IMR-90 (cell line): ENCODE measurements around the gene COQ8A. TPM values are rescaled to one million over a fixed set of nuclear protein-coding genes. Genes with fewer than 3 reads are reported as not detected.
A peak's percentile ranks its signal among the peaks of the same experiment; 100 is the strongest.

ENCODE experiments used
- ATAC-seq: fragments of 200-7000 bp; cut with Tn5 transposase; 2 replicates; pipeline ENCODE4 v1.9.1; 2020; ENCODE audit warnings: low read depth, mild to moderate bottlenecking, moderate library complexity
- BruUV-seq: library from RNA; stranded (reverse); fragments of 400-500 nt; replicated peaks from 2 replicates; lab custom pipeline; 2021; lab: Mats Ljungman, UMichigan
- CTCF ChIA-PET: fragments of 300-600 bp; formaldehyde crosslinking; extraction: SDS; loops from one replicate; lab custom pipeline; 2021; ENCODE audit warnings: antibody characterized with exemption; lab: Yijun Ruan, JAX
- POLR2A ChIA-PET: fragments of 300-600 bp; sonication (Branson Sonifier 250); formaldehyde crosslinking; loops from one replicate; lab custom pipeline; 2022; ENCODE audit warnings: antibody characterized with exemption; ENCODE audit not compliant: unreplicated experiment; lab: Charles Lee
- DNase-seq: peaks from one replicate; pipeline ENCODE4 v3.0.0; 2013
- H2AFZ ChIP-seq: replicated peaks from 2 replicates; pipeline ENCODE3; 2013; ENCODE audit warnings: low read length, mild to moderate bottlenecking; ENCODE audit not compliant: poor library complexity
- H2AK5ac ChIP-seq: 2 replicates; pipeline ENCODE4 v1.6.1; 2013; ENCODE audit warnings: low read depth, low read length, inconsistent platforms
- H2AK9ac ChIP-seq: replicated peaks from 2 replicates; pipeline ENCODE3; 2013; ENCODE audit warnings: mild to moderate bottlenecking, low read depth, low read length, moderate library complexity; ENCODE audit not compliant: poor library complexity
- H2BK120ac ChIP-seq: 2 replicates; pipeline ENCODE4 v1.6.1; 2013; ENCODE audit warnings: low read depth, low read length, inconsistent platforms
- H2BK15ac ChIP-seq: 3 replicates; pipeline ENCODE4 v1.6.1; 2013; ENCODE audit warnings: low read depth, low read length, inconsistent platforms
- H2BK20ac ChIP-seq: 2 replicates; pipeline ENCODE4 v1.6.1; 2013; ENCODE audit warnings: low read depth, mild to moderate bottlenecking, inconsistent platforms, low read length, moderate library complexity
- H2BK5ac ChIP-seq: 2 replicates; pipeline ENCODE4 v1.6.1; 2013; ENCODE audit warnings: mild to moderate bottlenecking, low read depth, low read length, inconsistent platforms; ENCODE audit not compliant: poor library complexity, severe bottlenecking
- H3K14ac ChIP-seq: replicated peaks from 2 replicates; pipeline ENCODE4 v1.6.1; 2013; ENCODE audit warnings: low read depth, low read length, inconsistent platforms
- H3K18ac ChIP-seq: 2 replicates; pipeline ENCODE4 v1.6.1; 2013; ENCODE audit warnings: low read depth, low read length, control low read depth
- H3K23ac ChIP-seq: 2 replicates; pipeline ENCODE4 v1.6.1; 2013; ENCODE audit warnings: low read depth, low read length, inconsistent platforms
- H3K27ac ChIP-seq: 2 replicates; pipeline ENCODE4 v1.5.1; 2013; ENCODE audit warnings: mild to moderate bottlenecking, control low read depth, low read length; ENCODE audit not compliant: insufficient read depth
- H3K27me3 ChIP-seq: 2 replicates; pipeline ENCODE4 v1.6.1; 2013; ENCODE audit warnings: low read length; ENCODE audit not compliant: control insufficient read depth, insufficient read depth
- H3K36me3 ChIP-seq: 2 replicates; pipeline ENCODE4 v1.6.1; 2013; ENCODE audit warnings: low read length, mixed read lengths; ENCODE audit not compliant: control insufficient read depth, insufficient read depth
- H3K4ac ChIP-seq: 2 replicates; pipeline ENCODE4 v1.6.1; 2013; ENCODE audit warnings: low read depth, low read length, inconsistent platforms
- H3K4me1 ChIP-seq: 2 replicates; pipeline ENCODE4 v1.6.1; 2013; ENCODE audit warnings: low read length, mixed read lengths; ENCODE audit not compliant: control insufficient read depth, insufficient read depth
- H3K4me2 ChIP-seq: 2 replicates; pipeline ENCODE4 v1.6.1; 2013; ENCODE audit warnings: low read depth, mild to moderate bottlenecking, control low read depth, low read length, moderate library complexity
- H3K4me3 ChIP-seq: 2 replicates; pipeline ENCODE4 v1.5.1; 2013; ENCODE audit warnings: low read depth, mild to moderate bottlenecking, control low read depth, low read length, moderate library complexity; ENCODE audit not compliant: insufficient read depth
- H3K56ac ChIP-seq: 2 replicates; pipeline ENCODE4 v1.6.1; 2013; ENCODE audit warnings: low read length, inconsistent platforms; ENCODE audit not compliant: insufficient read depth; ENCODE audit errors: extremely low read depth
- H3K79me1 ChIP-seq, 2 experiments: 2 replicates each; pipeline ENCODE4 v1.6.1; 2013; ENCODE audit warnings: low read length in 2 of 2, inconsistent platforms in 1 of 2, low read depth in 1 of 2
- H3K9ac ChIP-seq: 2 replicates; pipeline ENCODE4 v1.6.1; 2013; ENCODE audit warnings: low read depth, low read length, control low read depth
- H3K9me1 ChIP-seq: 2 replicates; pipeline ENCODE4 v1.6.1; 2013; ENCODE audit warnings: low read length, inconsistent platforms; ENCODE audit not compliant: insufficient read depth
- H3K9me3 ChIP-seq: 2 replicates; pipeline ENCODE4 v1.6.1; 2013; ENCODE audit warnings: low read length; ENCODE audit not compliant: control insufficient read depth, insufficient read depth
- H4K20me1 ChIP-seq: 2 replicates; pipeline ENCODE4 v1.6.1; 2013; ENCODE audit warnings: low read length, inconsistent platforms; ENCODE audit not compliant: insufficient read depth
- H4K5ac ChIP-seq: 2 replicates; pipeline ENCODE4 v1.6.1; 2013; ENCODE audit warnings: mild to moderate bottlenecking, low read depth, low read length, control low read depth
- H4K8ac ChIP-seq, 2 experiments: 2 replicates each; pipeline ENCODE4 v1.6.1; 2013; ENCODE audit warnings: low read depth in 2 of 2, low read length in 2 of 2, control low read depth in 1 of 2, inconsistent platforms in 1 of 2
- H4K91ac ChIP-seq: 2 replicates; pipeline ENCODE4 v1.6.1; 2013; ENCODE audit warnings: low read depth, low read length, inconsistent platforms; ENCODE audit not compliant: insufficient read depth
- BHLHE40 ChIP-seq: fragments of 150-350 bp; IDR thresholded peaks from 2 replicates; pipeline ENCODE4 v1.6.1; 2016; ENCODE audit warnings: mild to moderate bottlenecking, low read depth, low read length
- MXI1 ChIP-seq: IDR thresholded peaks from 2 replicates; pipeline ENCODE4 v1.6.1; 2012; ENCODE audit warnings: low read depth, mild to moderate bottlenecking, low read length, moderate library complexity, borderline replicate concordance
- POLR2A ChIP-seq: IDR thresholded peaks from 2 replicates; pipeline ENCODE4 v1.6.1; 2012; ENCODE audit warnings: mild to moderate bottlenecking, low read depth, low read length
- WGBS, 2 experiments: methylation state at CpG; one replicate each; pipeline versions ENCODE4 v1.1.5 to v1.1.7; 2013; ENCODE audit warnings: missing lambda C conversion rate in 2 of 2; ENCODE audit not compliant: insufficient read length in 1 of 2; ENCODE audit errors: extremely low coverage in 2 of 2; 5-methylcytosine and 5-hydroxymethylcytosine counted together
- dilution Hi-C: fragments of 300-500 bp; cut with HindIII; formaldehyde crosslinking; loops from one replicate; pipeline ENCODE4 v1.14.3; 2018; ENCODE audit warnings: low sequenced_read_pairs; ENCODE audit not compliant: unreplicated experiment
- in situ Hi-C: fragments of 300-500 bp; cut with MboI; formaldehyde crosslinking; loops from 3 replicates; pipeline ENCODE4 v1.14.3; 2019; ENCODE audit warnings: low sequenced_read_pairs, inconsistent platforms, mixed read lengths
- intact Hi-C: fragments of 100-400 bp; cut with micrococcal nuclease; formaldehyde crosslinking; loops from 2 replicates; pipeline ENCODE4 v1.10.0; 2022
- polyA plus RNA-seq, 3 experiments: library from polyadenylated mRNA; depleted of rRNA; stranded (reverse); fragments of >200 nt; gene quantifications; 2 replicates each; pipeline ENCODE4 v1.2.3, GENCODE V29; 2012; ENCODE audit warnings: low replicate concordance in 1 of 3
- total RNA-seq: library from RNA; depleted of rRNA; stranded (reverse); fragments of >200 nt; gene quantifications from 2 replicates; pipeline ENCODE4 v1.2.3, GENCODE V29; 2012

The COQ8A gene
- total and polyA plus RNA-seq, 2 of the 4 experiments (the other 2 are of a cell fraction) = 3.8 to 6.1 TPM

DNA sequence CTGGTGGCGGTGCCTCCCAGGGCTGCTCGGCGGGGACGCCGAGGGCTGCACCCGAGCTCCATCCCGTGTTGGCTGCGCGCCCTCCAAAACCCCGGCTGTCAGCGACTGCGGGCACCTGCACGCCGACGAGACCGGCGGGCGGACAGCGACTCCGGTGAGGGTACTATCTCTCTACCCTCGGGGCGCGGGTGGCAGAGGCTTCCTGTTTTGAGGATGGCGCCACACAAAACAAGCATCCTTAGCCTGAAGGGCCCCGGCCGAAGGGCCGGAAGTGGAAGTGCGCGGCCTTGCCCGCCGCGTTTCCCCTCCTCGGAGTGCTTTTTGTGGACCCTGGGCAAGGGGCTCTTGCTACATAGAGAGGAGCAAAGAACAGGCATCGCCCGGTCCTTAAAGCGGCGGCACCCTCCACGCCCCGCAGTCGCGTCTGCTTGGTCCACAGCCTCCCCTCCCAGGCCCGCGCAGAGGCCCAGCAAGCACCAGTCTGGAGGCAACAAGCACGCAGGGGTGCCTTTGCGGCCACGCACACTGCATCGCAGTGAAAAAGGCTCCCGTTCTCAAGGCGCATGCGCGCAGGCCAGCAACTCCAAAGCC, 561 bp upstream of the COQ8A start:
- peak overlapping the region; percentile 91 to 92 for H4K8ac ChIP-seq
- 0 out of 3 replicates have a peak overlapping the region, but pooled peaks have one; percentile 37 for H2BK15ac ChIP-seq
- peak overlapping the region; percentile 73 for H3K14ac ChIP-seq
- peak overlapping the region; percentile 62 for H3K18ac ChIP-seq
- H4K20me1 ChIP-seq = no peaks in the 10 kb centered on the region
- H3K36me3 ChIP-seq = no peaks in the 10 kb centered on the region
- peak overlapping the region; percentile 100 for H2AFZ ChIP-seq
- H3K23ac ChIP-seq = peak overlapping the region; percentile 94
- POLR2A ChIA-PET = no interaction called here
- peak overlapping the region; percentile 98 for H3K4ac ChIP-seq
- no peak overlapping the region for H2BK20ac ChIP-seq
- in situ Hi-C loops (no loop called here), intact Hi-C loops (no loop called here), dilution Hi-C loops (no loop called here)
- H2AK9ac ChIP-seq = peak overlapping the region; percentile 96
- H2AK5ac ChIP-seq = 0 out of 2 replicates have a peak overlapping the region, but pooled peaks have one; percentile 24
- H2BK5ac ChIP-seq = peak overlapping the region; percentile 84
- H4K91ac ChIP-seq = peak overlapping the region; percentile 76
- peak overlapping the region; percentile 45 for H3K4me3 ChIP-seq
- no peaks in the 10 kb centered on the region for H3K9me3 ChIP-seq
- DNase-seq (no peak), ATAC-seq (peak; percentile 21)
- H2BK120ac ChIP-seq = peak overlapping the region; percentile 65
- CTCF ChIA-PET = no interaction called here
- no TSS peak for BruUV-seq
- H3K56ac ChIP-seq = peak overlapping the region; percentile 77
- peak overlapping the region; percentile 85 for H3K27ac ChIP-seq
- peaks cover 8% of the 10 kb centered on the region; the same call in 1 of the 2 replicates for H3K9me1 ChIP-seq
- TF ChIP-seq MXI1 (0 out of 2 replicates have a peak, but pooled peaks have one; percentile 17), BHLHE40 (no peak), POLR2A (peak; percentile 70)
- H4K5ac ChIP-seq = peak overlapping the region; percentile 81
- no peaks in the 10 kb centered on the region; a peak in 1 of 4 replicates for H3K79me1 ChIP-seq
- H3K4me2 ChIP-seq = peak overlapping the region; percentile 86
- no peaks in the 10 kb centered on the region for H3K27me3 ChIP-seq
- peak overlapping the region; percentile 74 for H3K9ac ChIP-seq
- WGBS, 2 experiments = 0% methylated on average over 2 of the region's 51 CpGs; no CpG with 5 or more reads in 1 of the 2 experiments
- H3K4me1 ChIP-seq = peaks cover 3% of the 10 kb centered on the region
